H9 (cell line): Measurements from ENCODE around the gene NOP56. TPM values are rescaled to one million over a fixed set of nuclear protein-coding genes. Genes with fewer than 3 reads are reported as not detected.
A peak's percentile ranks its signal among the peaks of the same experiment; 100 is the strongest.

Experiments used
- DNase-seq: peaks from one replicate; pipeline ENCODE4 v3.0.0-alpha.2; 2017
- H2AFZ ChIP-seq: one replicate; pipeline ENCODE4 v1.6.1; 2013; ENCODE audit warnings: mild to moderate bottlenecking, low read length, control low read depth, moderate library complexity
- H2AK5ac ChIP-seq: 2 replicates; pipeline ENCODE4 v1.6.1; 2013; ENCODE audit warnings: low read length, control low read depth, mixed read lengths; ENCODE audit not compliant: insufficient read length
- H2BK120ac ChIP-seq: one replicate; pipeline ENCODE4 v1.6.1; 2013; ENCODE audit warnings: low read depth, mild to moderate bottlenecking, low read length, control low read depth, inconsistent platforms; ENCODE audit not compliant: poor library complexity, severe bottlenecking
- H2BK12ac ChIP-seq: 2 replicates; pipeline ENCODE4 v1.6.1; 2013; ENCODE audit warnings: low read length, control low read depth, mixed read lengths, low read depth; ENCODE audit not compliant: insufficient read length
- H2BK15ac ChIP-seq: 2 replicates; pipeline ENCODE4 v1.6.1; 2013; ENCODE audit warnings: low read depth, low read length, control low read depth
- H2BK20ac ChIP-seq: one replicate; pipeline ENCODE4 v1.6.1; 2013; ENCODE audit warnings: low read depth, mild to moderate bottlenecking, low read length, control low read depth, inconsistent platforms; ENCODE audit not compliant: poor library complexity, severe bottlenecking
- H2BK5ac ChIP-seq: 2 replicates; pipeline ENCODE4 v1.6.1; 2013; ENCODE audit warnings: low read length, control low read depth, mixed read lengths; ENCODE audit not compliant: insufficient read length
- H3K14ac ChIP-seq: 2 replicates; pipeline ENCODE4 v1.6.1; 2013; ENCODE audit warnings: low read length, control low read depth; ENCODE audit not compliant: insufficient read depth
- H3K18ac ChIP-seq: 2 replicates; pipeline ENCODE4 v1.6.1; 2013; ENCODE audit warnings: low read depth, mild to moderate bottlenecking, mixed read lengths, low read length, control low read depth; ENCODE audit not compliant: insufficient read length
- H3K23ac ChIP-seq: 2 replicates; pipeline ENCODE4 v1.6.1; 2013; ENCODE audit warnings: low read length, control low read depth, mixed read lengths, low read depth; ENCODE audit not compliant: insufficient read length
- H3K23me2 ChIP-seq: 2 replicates; pipeline ENCODE4 v1.6.1; 2013; ENCODE audit warnings: low read depth, mild to moderate bottlenecking, mixed read lengths, low read length, control low read depth; ENCODE audit not compliant: insufficient read length, poor library complexity, severe bottlenecking
- H3K27ac ChIP-seq: 2 replicates; pipeline ENCODE4 v1.5.1; 2013; ENCODE audit warnings: low read length, control low read depth, mixed read lengths, low read depth; ENCODE audit not compliant: insufficient read length
- H3K27me3 ChIP-seq: 2 replicates; pipeline ENCODE4 v1.6.1; 2013; ENCODE audit warnings: low read length, control low read depth, inconsistent platforms; ENCODE audit not compliant: insufficient read depth
- H3K4ac ChIP-seq: 2 replicates; pipeline ENCODE4 v1.6.1; 2013; ENCODE audit warnings: low read depth, mild to moderate bottlenecking, control low read depth, inconsistent platforms, low read length, moderate library complexity
- H3K4me1 ChIP-seq: 2 replicates; pipeline ENCODE4 v1.6.1; 2013; ENCODE audit warnings: low read length, control low read depth, inconsistent platforms; ENCODE audit not compliant: insufficient read depth
- H3K4me2 ChIP-seq: 2 replicates; pipeline ENCODE4 v1.6.1; 2013; ENCODE audit warnings: low read length, control low read depth, mixed read lengths; ENCODE audit not compliant: insufficient read length, insufficient read depth
- H3K56ac ChIP-seq: 2 replicates; pipeline ENCODE4 v1.6.1; 2013; ENCODE audit warnings: low read depth, mild to moderate bottlenecking, mixed read lengths, low read length, control low read depth; ENCODE audit not compliant: insufficient read length
- H3K79me1 ChIP-seq: 2 replicates; pipeline ENCODE4 v1.6.1; 2013; ENCODE audit warnings: low read depth, mild to moderate bottlenecking, moderate library complexity, low read length, control low read depth, inconsistent platforms; ENCODE audit not compliant: insufficient read depth, poor library complexity, severe bottlenecking
- H3K79me2 ChIP-seq: 2 replicates; pipeline ENCODE4 v1.6.1; 2013; ENCODE audit warnings: low read length, control low read depth, inconsistent platforms; ENCODE audit not compliant: insufficient read depth
- H3K9ac ChIP-seq: 2 replicates; pipeline ENCODE4 v1.6.1; 2013; ENCODE audit warnings: low read length, control low read depth, mixed read lengths; ENCODE audit not compliant: insufficient read length; ENCODE audit errors: extremely low read depth
- H3K9me3 ChIP-seq: one replicate; pipeline ENCODE4 v1.6.1; 2013; ENCODE audit warnings: low read depth, low read length, inconsistent platforms; ENCODE audit not compliant: control insufficient read depth
- H3T11ph ChIP-seq: one replicate; pipeline ENCODE4 v1.6.1; 2013; ENCODE audit warnings: mild to moderate bottlenecking, low read length, control low read depth, inconsistent platforms
- H4K20me1 ChIP-seq: one replicate; pipeline ENCODE4 v1.6.1; 2013; ENCODE audit not compliant: control insufficient read depth, insufficient read length, insufficient read depth
- H4K5ac ChIP-seq: 2 replicates; pipeline ENCODE4 v1.6.1; 2013; ENCODE audit warnings: low read depth, mild to moderate bottlenecking, mixed read lengths, low read length, control low read depth; ENCODE audit not compliant: insufficient read length
- H4K8ac ChIP-seq: replicated peaks from 2 replicates; pipeline ENCODE4 v1.6.1; 2013; ENCODE audit warnings: low read length, control low read depth, mixed read lengths, low read depth; ENCODE audit not compliant: insufficient read length
- H4K91ac ChIP-seq: 2 replicates; pipeline ENCODE4 v1.6.1; 2013; ENCODE audit warnings: low read depth, mild to moderate bottlenecking, moderate library complexity, mixed read lengths, low read length, control low read depth; ENCODE audit not compliant: insufficient read length
- H3K27ac Mint-ChIP-seq, 3 experiments: 2 replicates in 2 of 3; 3 replicates in 1 of 3; pipeline ENCODE4 v1.8.0; 2020 to 2021; ENCODE audit warnings: mixed read lengths in 3 of 3, mild to moderate bottlenecking in 1 of 3, moderate library complexity in 1 of 3
- H3K27me3 Mint-ChIP-seq: 2 replicates; pipeline ENCODE4 v1.8.0; 2021; ENCODE audit warnings: low read depth, mild to moderate bottlenecking, moderate library complexity, mixed read lengths
- H3K36me3 Mint-ChIP-seq, 3 experiments: 2 replicates in 2 of 3; 3 replicates in 1 of 3; pipeline ENCODE4 v1.8.0; 2020 to 2021; ENCODE audit warnings: low read depth in 3 of 3, mixed read lengths in 3 of 3; ENCODE audit not compliant: insufficient read depth in 1 of 3
- H3K4me1 Mint-ChIP-seq, 2 experiments: 2 replicates each; pipeline ENCODE4 v1.8.0; 2020; ENCODE audit warnings: mixed read lengths in 2 of 2
- H3K4me3 Mint-ChIP-seq, 2 experiments: 2 replicates in 1 of 2; 3 replicates in 1 of 2; pipeline ENCODE4 v1.8.0; 2020 to 2021; ENCODE audit warnings: mild to moderate bottlenecking in 2 of 2, mixed read lengths in 2 of 2, moderate library complexity in 1 of 2
- H3K9me3 Mint-ChIP-seq, 2 experiments: 2 replicates in 1 of 2; 3 replicates in 1 of 2; pipeline ENCODE4 v1.8.0; 2020; ENCODE audit warnings: mild to moderate bottlenecking in 2 of 2, mixed read lengths in 2 of 2, moderate library complexity in 1 of 2
- WGBS: extraction: QIAGEN DNeasy Blood & Tissue Kit; methylation state at CpG from one replicate; pipeline ENCODE4 v1.1.7; 2013; ENCODE audit warnings: missing lambda C conversion rate, low lambda C conversion rate, mixed read lengths; ENCODE audit not compliant: insufficient read length; ENCODE audit errors: extremely low coverage; 5-methylcytosine and 5-hydroxymethylcytosine counted together
- total RNA-seq: library from RNA; stranded (reverse); gene quantifications from 2 replicates; pipeline ENCODE4 v1.2.1, GENCODE V29; 2021
- TF ChIP-seq, protein P1 (sequence below): fragments of 200-600 bp; sonication (generic); conservative IDR thresholded peaks from 3 replicates; pipeline ENCODE4 v1.8.0; 2021; ENCODE audit warnings: antibody characterized with exemption, mild to moderate bottlenecking

Gene NOP56
- total RNA-seq, 1 experiment from 2014 or later = 774 TPM

DNA sequence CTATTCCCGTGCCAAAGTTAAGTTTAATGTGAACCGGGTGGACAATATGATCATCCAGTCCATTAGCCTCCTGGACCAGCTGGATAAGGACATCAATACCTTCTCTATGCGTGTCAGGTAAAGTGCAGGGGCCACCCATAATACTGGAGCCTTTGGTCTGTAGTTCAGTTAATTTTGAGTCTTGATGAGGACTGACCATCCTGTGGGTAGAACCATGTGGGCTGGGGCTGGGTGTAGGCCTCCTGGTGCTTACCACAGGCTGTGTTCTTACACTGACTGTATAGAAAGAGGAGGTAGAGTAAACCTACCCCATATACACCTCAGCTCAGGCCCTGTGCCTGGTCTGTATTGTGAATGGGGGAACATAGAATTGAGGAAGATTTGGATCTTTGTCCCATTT, 2.4 kb downstream of the NOP56 start:
- H3K4me1 Mint-ChIP-seq = peaks cover 15 to 22% of the 10 kb centered on the region in 2 experiments
- peak overlapping the region; percentile 96 for H3K4me2 ChIP-seq
- H3K36me3 Mint-ChIP-seq = peaks cover 53 to 73% (median 68%) of the 10 kb centered on the region in 3 experiments
- no peak overlapping the region for H3K14ac ChIP-seq
- H3K27ac ChIP-seq = no peak overlapping the region
- no peak for DNase-seq
- peaks cover 17% of the 10 kb centered on the region for H3K79me2 ChIP-seq
- no peak overlapping the region for H2BK20ac ChIP-seq
- H2BK12ac ChIP-seq = no peak overlapping the region
- H3T11ph ChIP-seq = no peak overlapping the region
- no peak overlapping the region for H2BK5ac ChIP-seq
- no peak overlapping the region for H2BK15ac ChIP-seq
- H2BK120ac ChIP-seq = no peak overlapping the region
- H2AK5ac ChIP-seq = no peak overlapping the region
- no peaks in the 10 kb centered on the region for H3K9me3 ChIP-seq
- H3K27ac Mint-ChIP-seq = peak overlapping the region in 2 of 3 experiments; percentile 59 to 84; a peak in 4 of 7 replicates
- no CpG with 5 or more reads among the region's 3 CpGs for WGBS
- H3K23ac ChIP-seq = no peak overlapping the region
- peaks cover 3% of the 10 kb centered on the region; the same call in 1 of the 2 replicates for H3K27me3 Mint-ChIP-seq
- no peaks in the 10 kb centered on the region for H3K9me3 Mint-ChIP-seq
- peak overlapping the region; percentile 88 to 93 for H3K4me3 Mint-ChIP-seq
- H3K9ac ChIP-seq = no peak overlapping the region
- H3K4me1 ChIP-seq = no peaks in the 10 kb centered on the region; the same call in 1 of the 2 replicates
- H4K8ac ChIP-seq = no peak overlapping the region
- H3K23me2 ChIP-seq = peaks cover 9% of the 10 kb centered on the region
- no peak overlapping the region for H2AFZ ChIP-seq
- TF ChIP-seq, protein P1, sequence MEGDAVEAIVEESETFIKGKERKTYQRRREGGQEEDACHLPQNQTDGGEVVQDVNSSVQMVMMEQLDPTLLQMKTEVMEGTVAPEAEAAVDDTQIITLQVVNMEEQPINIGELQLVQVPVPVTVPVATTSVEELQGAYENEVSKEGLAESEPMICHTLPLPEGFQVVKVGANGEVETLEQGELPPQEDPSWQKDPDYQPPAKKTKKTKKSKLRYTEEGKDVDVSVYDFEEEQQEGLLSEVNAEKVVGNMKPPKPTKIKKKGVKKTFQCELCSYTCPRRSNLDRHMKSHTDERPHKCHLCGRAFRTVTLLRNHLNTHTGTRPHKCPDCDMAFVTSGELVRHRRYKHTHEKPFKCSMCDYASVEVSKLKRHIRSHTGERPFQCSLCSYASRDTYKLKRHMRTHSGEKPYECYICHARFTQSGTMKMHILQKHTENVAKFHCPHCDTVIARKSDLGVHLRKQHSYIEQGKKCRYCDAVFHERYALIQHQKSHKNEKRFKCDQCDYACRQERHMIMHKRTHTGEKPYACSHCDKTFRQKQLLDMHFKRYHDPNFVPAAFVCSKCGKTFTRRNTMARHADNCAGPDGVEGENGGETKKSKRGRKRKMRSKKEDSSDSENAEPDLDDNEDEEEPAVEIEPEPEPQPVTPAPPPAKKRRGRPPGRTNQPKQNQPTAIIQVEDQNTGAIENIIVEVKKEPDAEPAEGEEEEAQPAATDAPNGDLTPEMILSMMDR = no peak
- no peaks in the 10 kb centered on the region for H4K20me1 ChIP-seq
- no peak overlapping the region for H3K4ac ChIP-seq
- no peak overlapping the region for H3K56ac ChIP-seq
- H4K5ac ChIP-seq = no peak overlapping the region
- H3K79me1 ChIP-seq = peaks cover 11% of the 10 kb centered on the region
- no peak overlapping the region for H4K91ac ChIP-seq
- no peaks in the 10 kb centered on the region for H3K27me3 ChIP-seq
- no peak overlapping the region for H3K18ac ChIP-seq
